SK-N-MC (cell line): ENCODE data around the gene IL36G.

ENCODE experiments used
- EZH2 ChIP-seq: fragments of 200-600 bp; sonication (generic); IDR thresholded peaks from one replicate; pipeline ENCODE4 v1.6.1; 2017; ENCODE audit warnings: antibody characterized with exemption
- POLR2AphosphoS5 ChIP-seq: IDR thresholded peaks from 2 replicates; pipeline ENCODE4 v1.6.1; 2012; ENCODE audit warnings: mild to moderate bottlenecking, low read depth, low read length, borderline replicate concordance

- no peak for TF ChIP-seq POLR2AphosphoS5
- TF ChIP-seq EZH2 = no peak
These were observed 32.8 kb upstream of the IL36G start for GRCh38 chr2:112944971-112945370.
